DMS114 treated with DMSO at 0.1 percent for 48 hours (cell line): Measurements from ENCODE around the gene RANBP9.

Experiments
- DNase-seq: peaks from one replicate; lab custom pipeline; 2025; ENCODE audit not compliant: unreplicated experiment; lab: John Stamatoyannopoulos, UW

The RANBP9 gene

DNA sequence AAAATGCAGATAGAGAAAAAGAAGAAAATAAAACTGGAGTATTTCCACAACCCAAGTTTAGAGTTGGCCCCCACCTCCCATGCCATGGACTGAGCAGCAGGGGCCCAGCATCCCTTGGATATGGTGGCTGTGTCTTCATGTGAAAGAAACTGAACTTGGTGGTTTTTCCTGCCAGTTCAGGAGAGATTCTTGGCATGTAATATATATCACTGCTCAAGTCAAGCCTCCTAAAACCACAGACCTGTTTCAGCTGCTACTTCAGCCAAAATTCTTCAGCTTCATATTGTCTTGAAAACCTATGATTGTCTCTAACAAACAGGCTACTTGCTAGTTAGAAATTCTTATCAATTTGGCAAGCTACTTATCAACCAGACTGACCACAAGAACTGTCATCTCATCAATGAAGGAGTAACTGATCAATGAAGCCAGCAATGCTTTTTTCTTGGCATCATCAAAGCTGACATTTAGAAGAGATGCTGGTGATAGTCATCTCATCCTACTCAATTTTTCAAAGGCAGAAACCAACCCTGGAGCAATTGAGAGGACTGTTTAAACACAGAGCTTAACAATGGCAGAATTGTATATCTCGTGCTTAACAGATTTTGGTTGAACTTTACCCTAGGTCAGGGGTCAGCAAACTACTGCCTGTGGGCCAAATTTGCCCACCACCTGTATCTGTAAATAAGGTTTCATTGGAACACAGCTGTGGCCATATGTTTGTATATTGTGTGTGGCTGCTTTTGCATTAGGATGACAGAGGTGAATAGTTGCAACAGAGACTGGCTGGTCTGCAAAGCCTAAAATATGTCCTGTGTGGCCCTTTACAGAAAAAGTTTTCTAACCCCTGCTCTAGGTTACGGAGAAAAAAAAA is 106.9 kb downstream of the RANBP9 start:
- DNase-seq: no peak

DNA sequence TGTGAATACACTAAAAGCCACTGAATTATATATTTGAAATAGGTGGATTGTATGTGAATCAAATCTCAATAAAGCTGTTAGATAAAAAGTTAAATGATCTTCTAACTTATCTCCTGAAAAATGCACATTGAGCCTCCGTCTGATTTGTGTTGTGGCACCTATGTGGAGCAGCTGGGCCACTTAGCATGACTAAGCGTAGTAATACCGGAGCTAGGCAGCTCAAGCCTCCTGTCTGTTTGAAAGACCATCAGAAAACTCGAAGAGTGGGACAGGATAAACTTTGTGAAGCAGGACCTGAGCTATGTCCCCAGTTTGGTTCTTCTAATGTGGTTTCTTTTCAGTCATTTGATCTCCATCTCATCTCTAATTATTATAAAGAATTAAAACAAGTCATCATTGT is 107.5 kb downstream of the RANBP9 start:
- DNase-seq: no peak

- no peak for DNase-seq
Measured at GRCh38 chr6:13600036-13600435, 111.6 kb downstream of the RANBP9 start.

DNA sequence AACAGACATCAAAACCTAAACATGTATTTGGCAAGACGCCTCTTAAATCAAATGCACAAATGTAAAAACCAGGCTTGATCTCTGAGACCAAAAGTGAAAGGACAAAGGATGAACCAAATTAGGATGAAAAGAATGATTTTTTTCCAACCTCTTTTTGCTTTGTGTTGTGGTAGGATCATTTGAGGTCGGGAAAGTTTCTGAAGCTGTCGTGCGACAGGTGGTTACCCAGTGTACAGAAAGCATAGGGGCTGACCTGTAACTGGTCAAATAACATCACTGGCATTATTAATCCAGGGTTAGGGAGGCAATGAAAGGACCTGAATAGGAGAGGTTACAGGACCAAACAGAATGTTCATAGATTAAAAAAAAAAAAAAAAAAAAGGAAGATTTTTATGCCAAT is 114.6 kb downstream of the RANBP9 start:
- no peak for DNase-seq

DNA sequence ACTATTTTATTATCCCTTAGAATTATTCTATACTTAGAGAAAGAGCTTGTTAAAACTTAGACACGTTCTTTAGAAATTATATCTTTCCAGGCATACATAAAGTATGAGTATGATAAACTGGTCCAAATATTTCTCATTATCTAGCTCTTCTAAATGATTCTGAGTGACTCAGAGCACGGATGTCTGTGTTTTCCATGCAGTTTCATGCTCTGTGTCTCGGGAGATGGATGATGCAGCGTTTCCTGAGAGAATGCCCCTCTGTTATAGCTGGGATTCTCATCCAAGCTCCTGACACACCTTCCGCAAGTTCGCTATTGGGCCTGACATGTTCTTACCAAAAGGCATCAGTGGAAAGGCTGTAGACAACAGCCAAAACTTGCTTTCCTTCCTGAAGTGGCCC is 117.9 kb downstream of the RANBP9 start:
- DNase-seq: no peak

DNA sequence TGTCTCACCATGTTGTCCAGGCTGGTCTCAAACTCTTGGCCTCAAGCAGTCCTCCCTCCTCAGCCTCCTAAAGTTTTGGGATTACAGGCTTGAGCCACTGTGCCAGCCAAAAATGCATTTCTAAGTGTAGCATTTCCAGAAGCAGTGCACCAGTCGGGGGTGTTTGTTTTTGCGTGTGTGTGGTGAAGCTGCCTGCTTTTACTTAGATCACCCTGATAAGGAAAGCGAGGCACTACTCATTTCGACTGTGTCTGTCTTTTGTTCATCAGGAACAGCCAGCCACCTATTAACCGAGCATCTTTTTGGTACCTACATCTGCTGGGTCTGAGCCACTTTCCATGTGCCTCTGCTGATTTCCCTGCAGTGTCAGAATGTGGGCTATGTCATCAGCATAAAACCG is 118.5 kb downstream of the RANBP9 start:
- DNase-seq: no peak

DNA sequence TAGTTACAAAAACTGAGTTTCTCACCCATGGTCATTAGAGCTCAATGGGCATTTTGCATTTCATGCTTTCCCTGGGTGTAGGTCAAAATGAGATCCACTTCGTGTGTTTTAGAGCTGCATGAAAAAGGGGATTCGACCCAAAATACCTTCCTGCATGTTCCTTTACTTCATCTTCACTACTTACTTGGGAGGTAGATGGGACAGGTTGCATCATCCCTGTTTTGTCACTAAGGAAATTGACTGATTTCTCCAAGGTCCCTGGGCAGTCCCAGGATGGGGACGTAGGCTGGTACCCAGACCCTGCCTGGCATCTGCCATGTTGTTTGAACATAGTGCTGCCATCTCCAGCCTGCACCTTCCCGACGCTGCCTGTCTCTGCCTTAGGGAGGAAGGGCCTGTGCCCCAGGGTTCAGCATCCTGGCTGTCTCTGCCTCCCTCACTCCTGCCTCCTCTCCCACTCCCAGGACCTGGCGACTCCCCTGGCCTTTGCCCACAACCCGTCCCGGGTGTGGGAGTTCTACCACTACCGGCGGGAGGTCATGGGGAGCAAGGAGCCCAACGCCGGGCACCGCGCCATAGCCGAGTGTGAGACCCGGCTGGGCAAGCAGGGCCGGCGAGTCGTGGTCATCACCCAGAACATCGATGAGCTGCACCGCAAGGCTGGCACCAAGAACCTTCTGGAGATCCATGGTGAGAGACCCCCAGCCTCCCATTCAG is 120.3 kb downstream of the RANBP9 start:
- no peak for DNase-seq

- DNase-seq: no peak
Measured at GRCh38 chr6:13590574-13591153, 121.0 kb downstream of the RANBP9 start.

GRCh38 chr6:13589801-13590200 is 121.8 kb downstream of the RANBP9 start:
- DNase-seq: no peak

DNA sequence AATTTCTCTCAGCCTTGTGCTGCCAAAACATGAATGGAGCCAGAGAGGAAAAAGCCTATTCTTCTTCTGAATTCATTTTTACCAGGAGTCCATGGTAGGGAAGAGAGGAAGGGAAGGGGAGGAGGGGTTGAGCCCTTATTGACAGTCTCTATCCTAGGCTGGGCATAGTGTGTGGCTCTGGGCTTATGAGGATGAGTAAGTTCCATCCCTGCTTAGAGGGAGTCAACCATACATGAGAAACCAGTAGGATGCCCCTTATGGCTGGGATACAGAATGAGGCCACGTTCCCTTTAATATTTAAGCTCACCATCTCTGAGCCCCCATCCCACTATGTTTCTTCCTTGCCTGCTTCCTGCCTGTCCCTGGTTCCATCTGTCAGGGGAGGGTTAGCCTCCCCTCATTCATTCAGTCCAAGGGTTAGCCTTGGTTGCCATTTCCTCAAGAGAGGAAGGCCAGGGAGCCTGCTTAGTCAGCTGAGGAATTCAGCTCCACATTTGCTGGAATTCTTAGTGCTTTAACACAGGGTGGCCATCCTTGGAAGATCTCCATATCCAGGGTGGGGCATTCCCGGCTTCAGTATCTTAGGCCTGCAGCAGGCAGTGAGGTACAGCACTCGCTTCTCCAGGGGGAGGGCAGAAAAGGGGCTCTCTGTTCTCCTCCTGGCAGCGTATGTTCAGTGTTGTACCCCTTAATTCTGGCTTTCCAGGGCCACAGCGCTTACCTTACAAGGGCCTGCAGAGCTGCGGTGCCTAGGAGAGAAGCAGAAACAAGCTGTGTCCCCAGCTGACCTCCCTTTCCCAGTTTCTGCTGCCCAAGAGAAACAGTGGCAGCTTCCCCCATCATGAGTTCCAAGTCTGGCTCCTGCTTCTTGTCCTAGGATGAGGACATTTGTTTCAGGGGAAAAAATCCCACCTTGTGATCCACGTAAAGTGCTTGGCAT is 124.8 kb downstream of the RANBP9 start:
- DNase-seq: no peak

DNA sequence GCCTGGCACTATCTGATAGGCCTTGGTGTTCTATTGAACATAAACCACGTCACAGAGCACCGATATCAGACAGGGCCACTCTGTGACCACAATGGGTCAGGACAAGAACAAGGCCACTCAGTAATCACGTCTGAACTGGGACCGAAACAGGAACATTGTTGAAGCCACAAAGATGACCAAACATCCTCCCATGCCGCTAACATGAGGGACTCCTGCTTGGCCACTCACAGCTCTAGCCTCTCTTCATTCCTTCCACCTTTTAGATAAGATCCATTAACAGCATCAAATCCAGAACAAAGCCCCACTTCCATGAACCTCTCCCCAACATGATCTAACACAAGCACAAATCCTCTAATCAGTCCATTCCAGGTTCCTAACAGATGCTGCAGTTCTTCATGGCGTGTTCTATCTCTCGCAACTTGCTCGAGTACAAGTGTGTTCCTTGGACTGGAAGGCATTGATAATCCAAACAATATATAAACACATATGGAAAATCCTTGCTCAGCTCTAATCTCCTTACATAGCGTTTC is 129.9 kb downstream of the RANBP9 start:
- no peak for DNase-seq

GRCh38 chr6:13579911-13580310 is 131.7 kb downstream of the RANBP9 start:
- no peak for DNase-seq

DNA sequence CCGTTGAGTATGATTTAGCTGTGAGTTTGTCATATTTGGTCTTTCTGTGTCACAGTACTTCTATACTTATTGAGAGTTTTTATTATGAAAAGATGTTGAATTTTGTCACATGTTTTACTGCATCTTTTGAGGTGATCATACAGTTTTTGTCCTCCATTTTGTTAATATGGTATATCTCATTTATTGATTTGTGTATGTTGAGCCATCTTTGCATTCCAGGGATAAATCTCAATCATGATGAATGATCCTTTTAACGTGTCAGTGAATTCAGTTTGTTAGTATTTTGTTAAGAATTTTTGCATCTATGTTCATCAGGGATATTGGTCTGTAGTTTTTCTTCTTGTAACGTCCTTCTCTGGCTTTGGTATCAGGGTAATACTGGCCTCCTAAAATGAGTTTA is 133.7 kb downstream of the RANBP9 start:
- DNase-seq: no peak

- DNase-seq: no peak
Measured at GRCh38 chr6:13576017-13576416, 135.6 kb downstream of the RANBP9 start.

GRCh38 chr6:13575377-13575775 is 136.3 kb downstream of the RANBP9 start:
- no peak for DNase-seq

- DNase-seq: peak; percentile 85
Measured at GRCh38 chr6:13574571-13575376, 136.9 kb downstream of the RANBP9 start, which contains the start of gene SIRT5. Gene SIRT5 (plus strand): TSS chr6:13574601. CDS start chr6:13584111, 9,510 bp downstream.

- peak; percentile 92 for DNase-seq
Measured at GRCh38 chr6:13574149-13574570, 137.5 kb downstream of the RANBP9 start.

GRCh38 chr6:13573669-13574110 is 137.9 kb downstream of the RANBP9 start:
- peak; percentile 56 for DNase-seq

DNA sequence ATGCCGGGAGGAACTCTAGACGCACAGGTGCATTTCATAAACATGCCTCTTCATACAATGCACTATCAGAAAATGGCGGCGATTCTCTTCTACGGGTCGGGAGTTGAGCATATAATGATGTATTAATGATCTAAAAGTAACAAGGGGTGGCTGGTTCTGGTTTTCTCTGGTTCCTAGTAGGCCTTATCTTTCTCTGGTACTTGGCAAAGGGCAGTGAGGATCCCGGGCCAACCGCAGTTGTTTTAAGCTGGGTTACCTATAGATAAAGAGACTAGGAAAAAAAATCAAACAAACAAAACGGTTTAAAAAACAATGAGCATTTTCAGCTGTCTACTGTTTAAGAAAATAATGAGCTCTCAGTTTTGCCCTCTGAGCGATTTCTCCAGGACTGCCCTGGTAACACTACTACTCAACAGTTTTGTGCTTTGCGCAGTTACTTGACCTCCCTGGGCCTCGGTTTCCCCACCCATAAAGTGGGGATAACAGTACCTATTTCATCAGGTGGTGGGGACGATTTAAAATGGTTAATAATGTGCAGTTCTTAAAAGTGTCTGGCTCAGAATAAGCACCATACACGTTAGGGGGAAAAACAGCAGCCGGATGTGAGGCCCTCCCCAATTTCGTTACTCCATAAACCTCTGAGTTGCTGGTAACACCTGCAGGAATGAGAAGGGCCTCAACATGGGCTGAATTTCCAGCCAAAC is 138.5 kb downstream of the RANBP9 start:
- no peak for DNase-seq
